HG03196 (cell line): Measurements from ENCODE around the gene FGGY.
"Not testable (repeated sequence)": the region's sequence is repeated elsewhere in the genome, so short reads cannot be mapped to it uniquely, and the experiment has no call there.

Source experiments
- ATAC-seq: cut with Tn5 transposase; IDR thresholded peaks from one replicate; pipeline ENCODE4 v1.9.1; 2021; ENCODE audit not compliant: unreplicated experiment

Gene FGGY

GRCh38 chr1:59433440-59433813 lies 136.5 kb downstream of the FGGY start:
- ATAC-seq = no peak

GRCh38 chr1:59434336-59434735 lies 137.4 kb downstream of the FGGY start:
- ATAC-seq = no peak

DNA sequence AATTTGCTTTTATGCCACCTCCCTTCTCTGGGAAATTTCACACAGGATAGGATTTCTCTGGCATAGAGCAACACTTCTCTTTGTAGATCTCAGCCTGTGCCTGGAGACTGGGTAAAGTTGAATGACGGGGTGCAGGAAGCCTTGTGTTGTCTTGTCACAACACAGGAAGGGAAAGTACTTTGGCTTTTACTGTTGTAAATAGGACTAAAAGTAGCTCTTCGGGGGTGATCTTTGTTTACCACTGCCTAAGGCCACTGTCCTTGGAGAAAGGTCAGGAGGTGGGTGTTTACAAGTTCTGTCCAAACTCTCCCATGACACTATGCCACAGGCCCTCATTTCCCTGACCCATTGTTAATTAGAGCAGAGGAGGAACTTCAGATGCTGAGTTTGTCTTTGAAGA lies 139.7 kb downstream of the FGGY start:
- no peak for ATAC-seq

DNA sequence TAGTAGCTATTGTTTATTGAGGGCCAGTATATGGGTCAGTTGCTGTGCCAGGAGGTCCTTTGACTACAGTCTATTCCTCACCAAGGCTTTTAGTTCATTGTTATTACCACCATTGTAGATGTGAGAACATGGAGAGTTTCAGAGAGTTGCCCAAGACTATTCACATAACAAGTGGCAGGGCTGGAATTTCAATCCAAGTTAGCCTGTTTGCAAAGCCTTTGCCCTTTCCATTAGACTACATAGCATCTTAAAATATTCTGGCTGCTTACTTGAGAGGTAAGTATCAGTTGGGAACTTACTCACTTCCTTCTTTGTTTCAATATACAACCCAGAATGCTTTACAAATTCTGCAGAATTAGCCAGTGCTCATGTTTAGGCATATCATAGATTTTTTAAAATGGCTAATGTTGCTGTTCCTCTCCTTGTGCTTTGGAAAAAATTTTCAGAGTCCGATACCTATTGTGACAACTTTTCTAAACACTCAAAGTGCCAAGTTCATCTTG lies 141.2 kb downstream of the FGGY start:
- ATAC-seq = no peak

GRCh38 chr1:59442492-59442891 lies 145.6 kb downstream of the FGGY start:
- no peak for ATAC-seq

DNA sequence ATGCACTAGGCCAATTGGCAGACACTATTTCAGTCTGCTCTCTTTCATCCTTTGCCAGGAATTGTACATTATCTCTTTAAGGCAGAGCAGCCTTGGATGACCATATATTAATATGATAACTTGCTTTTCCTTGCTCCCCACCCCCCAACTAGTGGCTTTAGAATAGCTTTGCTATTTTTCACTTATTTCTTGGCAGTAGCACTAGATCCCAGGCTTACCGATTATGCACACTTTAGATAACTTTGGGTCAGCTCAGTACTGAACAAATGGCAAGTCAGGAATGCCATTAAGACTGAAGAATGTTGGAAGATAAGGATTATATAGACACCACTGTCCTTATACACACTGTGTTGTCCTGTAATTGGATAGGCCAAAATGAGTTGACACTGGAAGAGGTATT lies 146.4 kb downstream of the FGGY start:
- ATAC-seq = no peak

- no peak for ATAC-seq
Measured at GRCh38 chr1:59444520-59444919, 147.6 kb downstream of the FGGY start.

GRCh38 chr1:59445040-59445439 lies 148.1 kb downstream of the FGGY start:
- no peak for ATAC-seq

DNA sequence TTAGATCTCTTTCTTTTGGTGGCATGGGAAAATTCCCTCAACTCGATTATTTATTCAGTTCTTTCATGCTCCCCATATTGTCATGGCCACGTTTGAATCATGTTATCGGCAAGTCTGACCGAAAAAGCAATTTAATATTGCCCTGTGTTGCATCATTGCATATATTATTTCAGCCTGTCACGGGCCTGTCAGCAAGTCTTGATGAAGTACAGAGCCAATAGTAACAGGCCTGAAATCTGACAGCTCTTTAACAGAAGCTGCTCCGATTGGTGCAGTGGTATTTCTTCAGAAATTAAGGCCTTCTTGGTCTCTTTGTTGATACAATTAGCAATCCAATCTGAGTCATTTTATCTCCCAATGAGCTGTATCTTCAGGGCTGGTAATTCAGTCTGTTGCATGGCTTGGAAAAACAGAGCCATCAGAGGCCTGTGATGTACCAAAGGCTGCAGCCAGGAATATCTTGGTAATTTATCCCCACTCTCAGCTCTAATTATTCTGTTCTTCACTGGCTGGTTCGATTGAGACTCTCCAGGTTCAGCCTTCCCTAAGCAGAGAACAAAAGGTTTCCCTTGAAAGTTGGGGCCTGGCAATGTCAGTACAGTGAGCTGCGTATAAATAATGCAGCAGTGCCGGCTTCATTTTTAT lies 149.5 kb downstream of the FGGY start:
- no peak for ATAC-seq

- ATAC-seq = no peak
Measured at GRCh38 chr1:59452026-59452425, 155.1 kb downstream of the FGGY start.

GRCh38 chr1:59452559-59452958 lies 155.7 kb downstream of the FGGY start:
- no peak for ATAC-seq

DNA sequence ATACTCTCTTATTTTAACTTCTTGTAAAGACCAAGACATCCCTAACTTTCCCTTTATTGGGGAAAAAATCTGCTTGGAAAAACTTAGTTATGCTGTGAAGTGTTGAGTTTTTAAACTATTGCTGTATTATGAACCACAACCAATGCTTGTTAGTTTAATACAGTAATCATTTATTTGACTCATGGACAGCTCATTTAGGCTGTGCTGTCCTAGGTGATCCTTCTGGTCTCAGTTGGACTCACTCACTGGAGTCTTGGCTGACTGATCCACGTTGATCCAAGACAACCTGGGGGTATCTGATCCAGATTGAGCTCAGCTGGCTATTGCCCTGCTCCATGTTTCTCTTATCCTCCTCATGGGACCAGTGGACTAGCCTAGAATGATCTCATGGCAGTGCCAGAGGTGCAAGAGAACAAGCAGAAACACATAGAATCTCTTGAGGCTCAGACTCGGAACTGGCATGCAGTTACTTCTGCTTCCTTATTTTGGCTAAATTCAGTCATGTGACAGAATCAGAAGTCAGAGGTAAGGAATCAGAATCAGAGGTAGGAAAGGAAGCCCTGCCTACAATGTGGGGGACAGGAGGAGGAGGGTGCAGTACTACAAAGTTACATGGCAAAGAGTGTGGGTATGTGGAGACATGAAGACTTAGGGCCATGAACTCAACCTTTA lies 156.5 kb downstream of the FGGY start:
- no peak for ATAC-seq

- ATAC-seq = no peak
Measured at GRCh38 chr1:59455206-59455605, 158.3 kb downstream of the FGGY start.

DNA sequence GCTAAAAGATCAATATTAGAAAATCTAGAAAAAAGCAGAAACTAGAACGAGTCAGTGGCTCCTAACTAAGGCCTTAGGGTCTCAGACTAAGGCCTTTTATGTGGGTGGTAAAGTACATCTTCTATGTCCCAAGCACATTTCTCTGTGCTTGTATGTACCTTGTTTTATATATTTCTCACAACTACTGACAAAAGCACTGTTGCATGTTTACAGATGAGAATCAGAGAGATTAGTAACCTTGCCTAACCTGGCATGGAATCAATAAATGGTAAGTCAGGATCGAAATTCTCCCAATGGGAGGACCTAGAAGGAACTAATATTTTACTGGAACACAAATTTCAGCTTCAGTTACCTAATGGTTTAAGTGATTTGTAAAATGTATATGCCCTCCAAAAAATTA lies 160.9 kb downstream of the FGGY start:
- no peak for ATAC-seq

DNA sequence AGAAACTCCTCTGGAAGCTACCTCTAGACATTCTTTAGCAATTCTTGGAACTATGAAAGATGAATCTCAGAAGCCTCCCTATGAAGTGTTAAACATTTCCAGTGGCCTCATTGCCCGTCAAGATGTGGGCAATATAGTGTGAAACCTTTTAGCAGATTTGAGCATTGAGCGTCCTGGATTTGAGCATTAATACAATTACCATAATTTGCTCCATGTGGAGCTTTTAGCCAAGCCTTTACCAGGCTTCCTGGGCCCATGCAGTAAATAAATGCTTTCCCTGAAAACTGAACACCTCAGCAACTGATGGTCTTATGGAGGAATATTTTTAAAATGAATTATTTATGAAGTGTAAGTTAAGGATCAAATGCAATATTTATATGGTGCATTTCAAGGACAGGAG lies 162.0 kb downstream of the FGGY start:
- no peak for ATAC-seq

DNA sequence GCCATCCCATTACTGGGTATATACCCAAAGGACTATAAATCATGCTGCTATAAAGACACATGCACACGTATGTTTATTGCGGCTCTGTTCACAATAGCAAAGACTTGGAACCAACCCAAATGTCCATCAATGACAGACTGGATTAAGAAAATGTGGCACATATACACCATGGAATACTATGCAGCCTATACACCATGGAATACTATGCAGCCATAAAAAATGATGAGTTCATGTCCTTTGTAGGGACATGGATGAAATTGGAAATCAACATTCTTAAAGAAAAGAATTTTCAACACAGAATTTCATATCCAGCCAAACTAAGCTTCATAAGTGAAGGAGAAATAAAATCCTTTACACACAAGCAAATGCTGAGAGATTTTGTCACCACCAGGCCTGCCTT lies 166.0 kb downstream of the FGGY start:
- ATAC-seq = not testable (repeated sequence)

DNA sequence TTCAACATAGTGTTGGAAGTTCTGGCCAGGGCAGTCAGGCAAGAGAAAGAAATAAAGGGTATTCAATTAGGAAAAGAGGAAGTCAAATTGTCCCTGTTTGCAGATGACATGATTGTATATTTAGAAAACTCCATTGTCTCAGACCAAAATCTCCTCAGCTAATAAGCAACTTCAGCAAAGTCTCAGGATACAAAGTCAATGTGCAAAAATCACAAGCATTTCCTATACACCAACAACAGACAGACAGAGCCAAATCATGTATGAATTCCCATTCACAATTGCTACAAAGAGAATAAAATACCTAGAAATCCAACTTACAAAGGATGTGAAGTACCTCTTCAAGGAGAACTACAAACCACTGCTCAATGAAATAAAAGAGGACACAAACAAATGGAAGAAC lies 168.6 kb downstream of the FGGY start:
- ATAC-seq = not testable (repeated sequence)

GRCh38 chr1:59468828-59469428 lies 172.0 kb downstream of the FGGY start:
- ATAC-seq = no peak

DNA sequence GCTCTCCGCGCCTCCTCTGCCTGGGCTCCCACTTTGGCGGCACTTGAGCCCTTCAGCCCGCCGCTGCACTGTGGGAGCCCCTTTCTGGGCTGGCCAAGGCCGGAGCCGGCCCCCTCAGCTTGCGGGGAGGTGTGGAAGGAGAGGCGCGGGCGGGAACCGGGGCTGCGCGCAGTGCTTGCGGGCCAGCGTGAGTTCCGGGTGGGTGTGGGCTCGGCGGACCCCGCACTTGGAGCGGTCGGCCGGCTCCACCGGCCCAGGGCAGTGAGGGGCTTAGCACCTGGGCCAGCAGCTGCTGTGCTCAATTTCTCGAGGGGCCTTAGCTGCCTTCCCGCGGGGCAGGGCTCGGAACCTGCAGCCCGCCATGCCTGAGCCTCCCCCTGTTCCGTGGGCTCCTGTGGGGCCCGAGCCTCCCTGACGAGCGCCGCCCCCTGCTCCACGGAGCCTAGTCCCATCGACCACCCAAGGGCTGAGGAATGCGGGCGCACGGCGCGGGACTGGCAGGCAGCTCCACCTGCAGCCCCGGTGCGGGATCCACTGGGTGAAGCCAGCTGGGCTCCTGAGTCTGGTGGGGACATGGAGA lies 175.2 kb downstream of the FGGY start:
- not testable (repeated sequence) for ATAC-seq

GRCh38 chr1:59473831-59474230 lies 176.9 kb downstream of the FGGY start:
- no peak for ATAC-seq

GRCh38 chr1:59474496-59474895 lies 177.6 kb downstream of the FGGY start:
- ATAC-seq = no peak

DNA sequence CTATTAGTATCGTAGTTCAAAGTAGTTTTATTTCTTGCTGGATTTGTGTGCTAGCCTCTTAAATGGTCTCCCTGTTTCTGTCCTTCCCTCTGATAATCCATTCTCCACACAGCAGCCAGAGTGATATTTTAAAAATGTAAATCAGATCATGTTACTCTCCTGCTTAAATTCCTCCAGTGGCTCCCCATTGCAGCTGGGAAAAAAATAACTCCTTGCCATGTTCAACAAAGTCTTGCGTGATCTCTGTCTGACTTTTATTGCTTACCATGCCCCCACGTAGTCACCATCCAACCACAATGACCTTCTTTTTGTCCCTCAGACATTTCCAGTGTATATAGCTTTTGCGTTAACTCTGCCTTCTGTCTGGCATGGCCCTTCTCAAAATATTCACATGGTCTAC lies 178.8 kb downstream of the FGGY start:
- ATAC-seq = no peak
